HG02973 (cell line): ENCODE results near the gene MAPKAP1.

Experiments used
- ATAC-seq: cut with Tn5 transposase; IDR thresholded peaks from one replicate; pipeline ENCODE4 v1.9.1; 2021; ENCODE audit warnings: moderate library complexity; ENCODE audit not compliant: unreplicated experiment

Gene MAPKAP1

GRCh38 chr9:125679597-125680189 lies 27.3 kb downstream of the MAPKAP1 start:
- ATAC-seq = no peak

- ATAC-seq = no peak
Measured at GRCh38 chr9:125674981-125675973, 31.7 kb downstream of the MAPKAP1 start.

- ATAC-seq = no peak
Measured at GRCh38 chr9:125672876-125673275, 34.1 kb downstream of the MAPKAP1 start.

GRCh38 chr9:125663127-125663526 lies 43.9 kb downstream of the MAPKAP1 start:
- no peak for ATAC-seq

- no peak for ATAC-seq
Measured at GRCh38 chr9:125660557-125660956, 46.5 kb downstream of the MAPKAP1 start.

GRCh38 chr9:125659954-125660353 lies 47.1 kb downstream of the MAPKAP1 start:
- no peak for ATAC-seq

GRCh38 chr9:125659201-125659840 lies 47.7 kb downstream of the MAPKAP1 start:
- ATAC-seq = no peak

GRCh38 chr9:125656560-125656959 lies 50.4 kb downstream of the MAPKAP1 start:
- ATAC-seq = no peak

GRCh38 chr9:125655691-125656410 lies 51.2 kb downstream of the MAPKAP1 start:
- no peak for ATAC-seq

GRCh38 chr9:125655066-125655633 lies 51.9 kb downstream of the MAPKAP1 start:
- ATAC-seq = no peak

GRCh38 chr9:125654121-125654520 lies 52.9 kb downstream of the MAPKAP1 start:
- no peak for ATAC-seq

GRCh38 chr9:125653325-125653724 lies 53.7 kb downstream of the MAPKAP1 start:
- ATAC-seq = no peak

GRCh38 chr9:125652759-125653158 lies 54.2 kb downstream of the MAPKAP1 start:
- ATAC-seq = no peak

GRCh38 chr9:125652233-125652594 lies 54.8 kb downstream of the MAPKAP1 start:
- ATAC-seq = no peak

- ATAC-seq = no peak
Measured at GRCh38 chr9:125651576-125652232, 55.3 kb downstream of the MAPKAP1 start.

- ATAC-seq = peak; percentile 70
Measured at GRCh38 chr9:125650271-125650737, 56.7 kb downstream of the MAPKAP1 start.

GRCh38 chr9:125649826-125650225 lies 57.2 kb downstream of the MAPKAP1 start:
- ATAC-seq = no peak

GRCh38 chr9:125649315-125649714 lies 57.7 kb downstream of the MAPKAP1 start:
- ATAC-seq = no peak

- no peak for ATAC-seq
Measured at GRCh38 chr9:125648294-125648693, 58.7 kb downstream of the MAPKAP1 start.

- no peak for ATAC-seq
Measured at GRCh38 chr9:125646621-125647100, 60.3 kb downstream of the MAPKAP1 start.
